ENCODE data around the gene IFT27.

IFT27 gene, protein sequence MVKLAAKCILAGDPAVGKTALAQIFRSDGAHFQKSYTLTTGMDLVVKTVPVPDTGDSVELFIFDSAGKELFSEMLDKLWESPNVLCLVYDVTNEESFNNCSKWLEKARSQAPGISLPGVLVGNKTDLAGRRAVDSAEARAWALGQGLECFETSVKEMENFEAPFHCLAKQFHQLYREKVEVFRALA

DNA sequence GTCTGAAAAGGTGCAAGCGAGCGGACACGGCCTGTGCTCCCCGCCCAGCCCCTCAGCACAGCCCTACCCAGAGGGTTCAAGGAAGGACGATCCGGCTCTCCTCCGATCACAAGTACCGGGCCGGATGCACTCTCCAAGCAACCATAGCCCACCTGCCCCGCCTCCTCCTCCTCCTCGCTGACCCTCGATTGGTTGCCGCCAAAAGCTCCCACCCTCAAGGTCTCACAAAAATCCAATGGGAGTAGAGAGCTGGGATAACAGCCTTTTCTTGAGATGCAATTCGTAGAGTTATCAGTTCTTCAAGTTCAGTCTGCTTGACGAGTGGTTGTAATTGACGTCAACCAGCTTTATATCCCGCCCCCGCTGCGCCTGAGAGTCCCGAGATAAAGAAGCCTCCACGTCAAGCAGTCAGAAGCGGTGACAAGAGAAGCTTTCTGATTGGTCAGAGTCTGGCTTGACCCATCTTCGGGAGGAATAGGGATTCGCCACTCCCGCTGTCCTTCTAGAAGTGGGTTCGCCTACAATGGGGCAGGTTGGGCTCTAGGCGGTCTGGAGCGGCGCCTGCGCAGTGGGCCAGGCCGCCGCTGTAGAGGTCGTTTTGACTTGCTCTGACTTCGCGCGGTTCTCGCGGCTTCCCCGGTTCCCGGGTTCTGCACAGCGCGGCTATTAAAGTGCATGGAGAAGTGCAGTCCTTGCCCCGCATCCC lies at the start of gene IFT27:
IFT27 (minus strand) TSS at position 156 of the 706 bp plus-strand sequence. CDS start 412 bp downstream, outside the sequence.
- peak; percentile 95 for DNase-seq

DNA sequence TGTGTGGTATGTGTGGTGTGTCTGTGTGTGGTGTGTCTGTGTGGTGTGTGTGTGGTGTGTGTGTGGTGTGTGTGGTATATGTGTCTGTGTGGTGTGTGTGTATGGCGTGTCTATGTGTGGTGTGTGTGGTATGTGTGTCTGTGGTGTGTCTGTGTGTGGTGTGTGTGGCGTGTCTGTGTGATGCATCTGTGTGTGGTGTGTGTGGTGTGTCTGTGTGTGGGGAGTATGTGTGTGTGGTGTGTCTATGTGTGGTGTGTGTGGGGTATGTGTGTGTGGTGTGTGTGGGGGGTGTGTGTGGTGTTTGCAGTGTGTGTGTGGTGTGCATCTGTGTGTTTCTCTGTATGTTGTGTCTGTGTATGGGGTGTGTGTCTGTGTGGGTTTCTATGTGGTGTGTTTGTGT lies 48.7 kb upstream of the IFT27 start:
- no peak for DNase-seq

DNA sequence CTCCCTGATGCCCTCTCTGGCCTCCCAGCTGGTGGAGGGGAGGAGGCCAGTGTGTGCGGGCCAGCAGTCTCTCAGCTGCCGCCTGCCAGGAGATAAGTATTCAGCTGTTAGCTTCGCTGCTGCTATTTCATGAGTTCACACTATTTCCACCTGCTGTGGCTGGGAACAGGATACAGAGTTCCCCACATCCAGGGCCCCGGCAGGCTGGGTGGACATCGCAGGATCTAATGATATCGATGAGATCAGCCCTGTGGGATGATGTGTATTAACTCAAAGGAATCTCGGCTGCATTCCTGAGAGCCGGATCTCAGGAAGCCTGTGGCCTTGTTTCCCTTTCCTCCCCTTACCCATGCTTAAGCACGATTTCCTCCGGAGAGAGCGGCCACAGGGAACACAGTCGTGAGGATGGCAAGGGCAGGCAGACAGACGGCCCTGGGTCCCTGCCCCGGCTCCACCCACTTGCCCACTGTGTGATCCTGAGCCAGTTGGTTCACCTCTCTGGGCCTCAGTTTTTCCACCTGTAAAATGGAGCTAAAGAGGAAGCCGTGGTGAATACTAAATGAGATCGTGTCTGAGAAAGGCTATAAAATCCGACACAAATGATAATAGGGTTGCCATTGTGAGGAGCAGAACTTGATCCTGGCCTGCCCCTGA lies 47.4 kb upstream of the IFT27 start:
- no peak for DNase-seq

DNA sequence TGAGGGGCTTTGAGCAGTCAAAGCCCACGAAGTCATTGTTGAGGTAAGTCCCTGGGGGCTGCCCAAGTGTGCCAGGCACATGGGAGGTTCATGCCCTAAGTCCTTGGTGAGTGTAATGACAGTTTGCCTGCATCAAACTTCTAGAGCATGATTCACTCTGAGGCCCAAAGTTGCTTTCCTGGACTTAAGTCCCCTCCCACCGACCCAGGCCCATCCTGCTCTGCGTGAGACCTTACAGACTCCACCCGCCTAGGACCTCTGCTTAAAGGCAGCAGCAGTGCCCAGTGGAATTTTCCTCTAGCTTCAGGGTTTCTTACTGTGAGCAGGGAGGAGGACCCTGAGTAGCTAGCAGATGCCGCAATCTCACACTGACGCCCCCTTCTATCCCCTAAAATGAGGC lies 46.7 kb upstream of the IFT27 start:
- no peak for DNase-seq

DNA sequence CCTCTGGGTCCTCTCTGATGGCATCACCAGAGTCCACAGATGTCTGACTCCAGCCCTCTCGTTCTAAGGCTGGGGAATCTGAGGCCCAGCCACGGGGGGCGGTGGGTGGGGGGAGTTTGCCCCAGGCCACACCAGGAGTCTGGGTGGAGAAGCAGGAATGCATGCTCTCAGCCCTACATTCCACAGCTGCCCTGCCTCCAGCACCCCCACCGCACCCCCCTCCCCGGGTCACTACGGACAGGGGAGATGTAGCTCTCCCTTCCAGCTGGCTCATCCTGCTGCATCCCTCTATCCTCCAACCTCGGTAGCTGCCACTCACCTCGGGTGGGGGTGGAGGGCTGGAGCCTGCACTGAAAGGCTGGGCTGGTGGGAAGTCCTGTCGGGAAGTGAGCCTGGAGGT lies 43.2 kb upstream of the IFT27 start:
- no peak for DNase-seq

DNA sequence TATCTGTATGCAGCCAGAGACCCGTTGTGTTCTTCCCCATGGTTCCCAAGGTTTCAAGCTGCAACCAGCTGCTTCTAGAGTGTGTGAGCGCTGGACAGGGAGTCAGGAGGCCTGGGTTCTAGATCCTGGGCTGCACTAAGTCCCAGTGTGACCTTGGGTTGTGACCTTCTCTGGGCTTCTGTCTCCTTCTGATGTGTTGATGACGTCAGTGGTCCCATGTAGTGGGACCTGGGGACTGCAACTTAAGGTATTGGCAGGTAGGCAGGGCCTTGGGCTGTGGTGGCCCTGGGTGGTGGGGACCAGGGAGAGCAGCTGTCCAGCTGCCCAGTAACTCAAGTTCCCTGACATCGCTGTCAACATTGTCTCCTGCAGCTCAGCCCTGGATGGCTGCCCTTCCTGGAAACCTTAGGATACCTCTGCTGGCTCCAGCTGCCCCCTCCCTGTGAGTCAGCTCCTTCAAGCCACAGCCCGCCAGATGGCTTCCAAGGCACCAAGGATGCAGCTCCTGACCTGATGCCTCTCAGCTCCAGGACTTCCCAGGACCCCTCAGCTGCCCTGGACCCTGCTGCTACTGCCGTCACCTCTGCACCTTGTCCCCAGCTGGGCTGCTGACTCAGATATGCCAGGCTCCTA lies 42.2 kb upstream of the IFT27 start:
- DNase-seq, result no peak

DNA sequence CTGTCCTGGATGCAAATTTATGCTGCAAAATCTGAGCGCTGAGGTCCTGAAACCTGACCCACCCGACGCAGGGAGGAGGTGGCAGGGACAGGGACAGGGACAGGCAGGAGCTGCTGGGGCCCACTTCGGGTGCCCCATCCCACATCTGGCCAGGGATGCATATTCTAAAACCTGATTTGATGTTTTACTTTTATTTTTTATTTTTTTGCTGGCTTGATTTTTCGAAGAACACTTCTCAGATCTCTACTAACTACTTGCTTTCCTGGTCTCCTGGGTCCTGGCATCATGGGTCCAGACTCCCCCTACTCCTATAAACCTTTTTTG lies 41.6 kb upstream of the IFT27 start:
- no peak for DNase-seq

DNA sequence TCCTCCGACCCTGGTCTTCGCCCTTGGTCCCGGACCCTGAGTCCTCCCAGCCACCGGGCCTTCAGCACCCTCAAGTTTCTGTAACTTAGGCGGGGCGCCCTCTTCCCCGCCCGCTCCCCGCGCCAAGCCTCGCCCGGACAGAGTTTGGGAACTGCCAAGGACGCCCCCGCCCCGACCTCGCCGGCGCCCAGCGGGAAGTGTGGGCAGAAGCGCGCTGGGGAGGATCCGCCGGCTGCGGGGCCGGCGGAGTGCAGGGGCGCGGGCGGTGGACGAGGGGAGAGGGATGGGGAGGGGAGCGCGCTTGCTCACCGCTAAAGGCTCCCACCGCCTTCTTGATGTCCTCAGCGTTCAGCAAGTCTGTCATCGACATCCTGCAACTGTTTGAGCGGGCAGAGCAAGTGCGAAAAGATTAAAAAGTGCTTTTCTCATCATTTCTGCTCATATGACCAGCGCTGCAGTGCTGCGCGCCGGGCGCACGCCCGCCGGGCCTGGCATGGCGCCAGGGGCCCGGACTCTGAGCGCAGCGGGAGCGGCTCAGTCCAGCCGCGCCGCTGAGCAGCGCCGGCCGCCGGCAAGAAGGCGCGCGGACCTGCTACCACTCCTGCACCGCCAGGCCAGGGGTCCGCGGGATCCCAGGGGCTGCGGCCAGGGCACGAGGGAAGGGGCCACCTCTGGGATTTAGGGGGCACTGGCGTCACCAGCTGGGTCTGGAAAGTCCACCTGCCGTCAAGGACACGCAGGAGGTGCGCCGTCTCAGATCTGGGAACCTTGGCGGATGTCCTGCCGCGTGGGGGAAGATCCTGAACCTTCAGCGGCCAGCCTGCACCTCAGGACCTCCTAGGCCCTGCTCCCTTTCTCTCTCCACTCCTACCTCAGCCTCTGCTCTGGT lies 41.0 kb upstream of the IFT27 start, which contains the start of gene PVALB:
PVALB (minus strand) TSS at position 400 of the 889 bp plus-strand sequence; CDS start at position 370, 30 bp downstream.
- DNase-seq, result no peak

DNA sequence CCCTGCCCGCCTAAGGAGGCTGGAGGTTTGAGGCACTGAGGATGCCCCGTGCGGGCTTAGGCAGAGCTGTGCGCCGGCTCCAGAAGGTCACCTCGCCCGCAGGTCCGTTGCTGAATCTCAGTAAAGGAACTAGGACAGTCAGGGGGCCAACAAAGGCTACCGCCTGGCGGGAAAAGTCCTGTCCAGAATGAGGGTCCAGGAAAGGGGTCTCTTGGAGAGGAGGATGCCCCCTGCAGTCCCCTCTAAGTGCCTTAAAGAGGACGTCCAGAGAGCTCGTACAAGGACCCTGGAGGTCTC lies 40.4 kb upstream of the IFT27 start:
- no peak for DNase-seq

DNA sequence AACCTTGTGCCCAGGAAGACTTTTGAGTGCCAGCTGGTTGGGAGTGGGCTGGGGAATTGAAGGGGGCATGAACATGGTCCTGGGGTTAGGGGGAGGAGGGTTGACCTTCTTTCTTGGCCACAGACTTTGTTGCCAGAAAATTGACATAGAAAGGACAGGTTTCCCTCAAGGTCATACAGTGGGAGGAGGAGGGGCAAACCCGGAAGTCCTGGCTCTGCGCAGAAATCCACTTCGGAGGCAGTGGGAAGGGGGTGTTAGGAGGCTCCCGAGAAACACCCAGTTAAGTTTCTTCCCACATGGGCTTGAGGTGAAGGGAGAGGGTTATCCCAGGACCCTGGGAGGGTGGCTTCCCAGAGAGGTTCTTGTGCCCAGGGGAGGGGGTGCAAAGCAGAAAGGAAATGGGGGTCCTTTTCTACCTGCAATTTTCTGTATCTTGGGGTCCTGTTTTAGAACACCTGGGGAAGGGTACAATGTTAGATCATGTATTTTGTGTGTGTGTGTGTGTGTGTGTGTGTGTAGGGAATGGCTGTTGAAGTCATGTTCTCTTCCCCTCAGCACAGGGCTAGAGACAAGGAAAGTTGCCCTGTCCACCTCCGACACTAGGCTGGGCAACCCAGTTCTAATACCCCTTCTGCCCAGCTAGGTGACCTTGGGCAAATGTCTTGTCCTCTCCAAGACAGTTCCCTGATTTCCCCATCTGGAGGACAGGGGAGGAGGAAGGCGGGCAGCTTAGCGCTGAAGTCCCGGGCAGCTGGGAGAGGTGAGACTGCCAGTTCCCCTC lies 39.8 kb upstream of the IFT27 start:
- DNase-seq, result no peak

DNA sequence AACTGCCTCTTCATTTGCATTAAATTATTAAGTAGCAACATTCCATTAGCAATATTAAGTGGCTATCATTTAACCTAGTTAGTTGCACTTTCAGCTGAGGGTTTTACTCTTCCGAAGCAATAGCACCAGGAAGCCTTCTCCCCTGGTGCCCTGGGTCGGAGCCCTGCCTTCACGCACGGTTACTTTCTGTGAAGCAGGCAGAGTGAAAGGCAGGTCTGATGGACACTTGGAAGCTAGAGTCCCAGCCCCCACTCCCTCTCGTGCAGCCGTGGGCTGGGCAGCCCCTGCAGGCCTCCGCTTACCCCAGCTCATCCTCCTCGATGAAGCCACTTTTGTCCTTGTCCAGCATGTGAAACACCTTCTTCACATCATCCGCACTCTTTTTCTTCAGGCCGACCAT lies 38.9 kb upstream of the IFT27 start:
- DNase-seq, result no peak

DNA sequence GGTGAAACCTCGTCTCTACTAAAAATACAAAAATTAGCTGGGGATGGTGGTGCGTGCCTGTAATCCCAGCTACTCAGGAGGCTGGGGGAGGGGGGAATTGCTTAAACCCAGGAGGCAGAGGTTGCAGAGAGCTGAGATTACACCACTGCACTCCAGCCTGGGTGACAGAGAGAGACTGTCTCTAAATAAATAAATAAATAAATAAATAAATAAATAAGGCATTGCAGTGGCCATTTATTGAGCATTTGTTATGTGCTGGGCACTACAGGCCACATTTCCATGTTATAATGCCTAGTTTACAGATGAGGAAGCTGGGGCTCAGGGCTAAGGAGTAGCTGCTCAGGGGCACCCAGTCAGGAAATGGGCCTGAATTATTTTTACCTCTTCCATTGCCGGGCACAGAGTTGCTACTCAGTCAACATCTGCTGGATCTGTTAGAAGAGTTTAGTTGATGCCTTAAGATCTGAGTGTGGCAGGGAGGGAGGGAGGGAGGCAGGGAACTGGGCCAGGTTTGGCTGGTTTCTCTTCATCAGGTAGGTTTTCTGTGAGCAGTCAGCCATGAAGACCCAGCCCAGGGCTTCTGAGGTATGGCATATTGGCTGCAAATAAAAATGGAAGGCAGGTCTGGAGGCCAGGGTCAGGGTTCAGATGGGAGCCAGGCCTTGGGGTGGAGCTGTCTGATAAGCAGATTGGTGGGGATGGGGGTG lies 35.3 kb upstream of the IFT27 start:
- DNase-seq, result no peak

DNA sequence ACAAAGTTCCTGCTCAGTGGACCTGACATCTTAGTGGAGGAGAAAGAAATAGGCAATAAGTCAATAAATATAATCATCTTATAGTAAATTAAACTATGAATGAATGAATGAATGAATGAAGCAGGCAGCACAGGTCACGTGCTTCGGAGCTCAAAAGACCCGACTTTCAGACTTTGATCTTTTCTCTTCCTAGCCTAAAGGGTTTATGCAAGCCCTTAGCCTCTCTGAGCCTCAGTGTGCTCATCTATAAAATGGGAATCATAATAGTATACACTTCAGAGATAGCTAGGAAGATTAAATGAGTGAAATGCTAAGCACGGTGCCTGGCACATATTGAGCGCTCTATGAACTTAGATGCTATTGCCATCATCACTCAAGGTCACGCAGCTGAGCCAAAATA lies 33.4 kb upstream of the IFT27 start:
- no peak for DNase-seq

DNA sequence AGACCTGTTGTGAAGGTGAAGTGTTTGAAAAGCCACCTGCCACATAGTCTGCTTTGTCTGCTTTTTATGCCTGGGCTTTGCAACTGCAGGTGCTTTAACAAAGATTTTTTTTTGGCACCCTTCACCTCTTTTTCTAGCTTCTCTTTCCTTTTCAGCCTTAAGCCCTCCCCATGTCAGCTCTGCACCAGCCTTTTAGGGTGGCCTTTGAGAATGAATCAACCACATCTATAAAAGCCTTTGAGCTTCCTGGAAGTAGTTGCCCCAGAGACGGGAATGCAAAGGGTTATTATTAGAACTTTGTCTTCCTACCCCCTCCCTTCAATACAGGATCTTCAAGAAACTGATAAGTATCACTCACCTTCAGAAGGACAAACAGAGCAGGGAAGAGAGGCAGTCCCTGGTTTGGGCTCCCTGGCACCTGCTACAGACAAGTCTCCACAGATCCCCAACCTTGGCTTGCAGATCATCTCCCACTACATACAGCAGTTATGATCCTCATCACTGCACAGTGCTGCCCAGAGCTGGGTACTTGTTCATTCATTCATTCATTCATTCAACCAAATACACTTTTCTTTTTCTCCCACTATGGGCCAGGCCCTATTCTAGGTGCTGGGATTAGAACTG lies 32.9 kb upstream of the IFT27 start:
- DNase-seq, result no peak

DNA sequence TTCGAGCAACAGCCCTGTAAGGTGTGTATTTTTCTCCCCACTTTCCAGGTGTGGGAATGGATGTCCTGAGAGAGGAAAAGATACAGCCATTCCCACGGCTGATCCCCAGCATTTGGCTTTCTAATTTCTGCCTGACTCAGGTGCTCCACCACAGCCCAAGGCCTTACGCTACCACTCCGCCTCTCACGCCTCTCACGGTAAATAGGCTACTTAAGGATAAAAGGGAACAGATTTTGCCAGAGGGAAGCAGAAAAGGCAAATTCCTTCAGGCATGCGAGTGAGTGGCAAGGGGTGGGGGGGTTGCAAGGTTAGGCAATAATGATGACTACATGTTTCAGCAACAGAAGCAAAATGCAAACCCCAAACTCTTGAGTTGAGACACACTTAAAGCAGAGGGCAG lies 31.7 kb upstream of the IFT27 start:
- DNase-seq, result no peak

DNA sequence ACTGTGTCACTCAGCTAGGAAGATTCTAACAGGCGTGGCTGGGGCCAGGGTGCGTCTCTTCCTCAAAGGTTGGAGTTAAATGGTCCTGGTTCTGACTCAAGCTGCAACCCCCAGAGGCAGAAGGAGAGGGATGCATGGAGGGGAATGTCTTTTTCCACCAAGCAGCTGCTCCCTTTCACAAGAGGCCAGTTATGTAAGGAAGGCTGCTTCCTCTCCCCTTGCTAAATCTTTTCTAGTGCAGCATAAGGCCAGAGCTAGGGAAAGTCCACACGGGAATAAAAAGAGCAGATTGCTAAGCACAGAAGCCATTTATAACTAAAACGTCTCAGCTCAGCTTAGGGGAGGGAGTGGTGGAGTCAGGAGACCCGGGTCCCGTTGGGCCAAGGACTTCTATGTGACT lies 30.9 kb upstream of the IFT27 start:
- DNase-seq, result no peak

DNA sequence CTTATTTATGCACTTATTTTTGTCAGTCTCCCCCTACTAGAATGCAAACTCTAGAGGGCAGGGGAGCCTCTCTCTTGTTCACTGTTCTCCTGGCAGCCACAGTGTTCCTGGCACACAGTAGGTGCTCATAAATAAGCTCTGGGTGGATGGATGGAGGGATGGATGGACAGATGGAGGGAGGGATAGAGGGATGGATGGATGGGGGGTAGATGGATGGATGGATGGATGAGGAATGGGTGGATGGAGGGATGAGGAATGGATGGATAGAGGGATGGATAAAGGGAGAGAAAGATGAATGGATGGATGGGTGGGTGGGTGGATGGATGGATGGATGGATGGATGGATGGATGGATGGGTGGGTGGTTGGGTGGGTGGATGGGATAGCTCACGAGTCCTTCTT lies 27.4 kb upstream of the IFT27 start:
- no peak for DNase-seq

DNA sequence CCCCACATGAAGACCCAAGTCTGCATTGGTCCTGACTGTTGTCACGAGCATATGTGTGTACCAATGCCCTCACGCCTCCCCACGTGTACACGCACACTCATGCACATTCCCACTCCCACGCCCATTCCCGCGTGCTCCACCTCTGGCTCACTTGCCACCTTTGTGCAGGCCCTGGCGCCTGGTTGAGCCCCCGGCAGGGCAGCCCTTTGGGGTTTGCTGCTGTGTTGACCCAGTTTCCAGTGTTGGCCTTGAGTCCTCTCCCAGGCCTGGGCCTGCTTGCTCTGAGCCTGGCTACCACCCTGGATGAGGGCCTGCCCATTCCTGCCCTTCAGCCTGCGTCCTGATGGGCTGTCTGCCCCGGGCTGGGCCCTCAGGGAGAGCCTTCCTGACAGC lies 22.8 kb upstream of the IFT27 start:
- DNase-seq, result no peak

DNA sequence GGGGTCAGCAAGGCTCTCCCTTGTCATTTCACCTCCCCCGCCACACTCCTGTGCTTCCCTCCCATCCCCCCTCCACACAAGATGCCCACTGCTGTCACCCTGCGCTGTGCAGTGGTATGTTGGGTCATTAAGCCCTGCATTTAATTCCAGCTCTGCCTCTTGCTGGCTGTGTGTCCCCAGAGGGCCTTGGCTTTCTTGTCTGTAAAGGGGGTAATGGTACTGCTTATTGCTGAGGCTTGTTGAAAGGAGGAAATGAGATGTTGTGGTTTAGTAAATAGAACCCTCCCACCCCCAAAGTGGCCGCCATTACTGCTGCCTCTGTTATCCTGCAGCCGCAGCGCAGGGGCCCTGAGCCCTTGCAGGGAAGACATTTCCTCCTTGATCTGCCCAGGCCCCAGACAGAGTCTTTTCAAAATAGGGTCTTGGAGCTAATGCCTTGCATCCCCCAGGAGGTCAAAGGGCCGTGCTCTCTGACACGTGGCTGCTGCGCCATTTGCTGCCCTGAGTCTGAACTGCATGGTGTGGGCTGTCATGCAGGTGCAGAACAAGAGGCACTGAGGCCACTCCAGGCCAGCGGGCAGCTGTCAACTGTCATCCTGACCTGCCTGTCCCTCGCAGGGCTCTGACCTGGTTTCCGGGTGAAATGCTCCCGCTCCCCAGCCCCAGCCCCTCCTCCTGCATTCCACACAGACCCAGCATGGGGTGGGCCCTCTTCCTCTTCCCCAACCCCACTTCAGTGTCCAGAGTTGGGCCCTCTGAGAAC lies 22.2 kb upstream of the IFT27 start:
- no peak for DNase-seq

DNA sequence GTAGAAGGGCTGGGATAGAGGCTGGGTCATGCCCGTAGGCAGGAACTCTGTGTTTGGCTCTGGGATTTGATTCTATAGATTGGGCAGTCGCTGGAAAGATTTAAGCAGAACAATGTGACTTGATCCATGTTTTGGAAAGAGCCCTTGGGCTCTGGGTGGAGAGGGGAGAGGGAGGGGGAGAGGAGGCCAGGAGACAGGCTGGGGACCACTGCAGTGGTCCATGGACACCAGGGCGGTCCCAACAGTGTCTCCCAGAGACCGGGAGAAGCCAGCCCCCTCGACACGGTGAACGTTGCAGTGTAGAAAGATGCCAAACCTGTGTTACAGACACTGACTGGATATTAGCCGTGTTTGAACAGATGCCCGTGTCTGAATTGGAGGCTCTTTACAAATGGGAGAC lies 21.5 kb upstream of the IFT27 start:
- no peak for DNase-seq
